HFFc6 (cell line): ENCODE data around the gene TTF1. TPM values are rescaled to one million over a fixed set of nuclear protein-coding genes. Genes with fewer than 3 reads are reported as not detected.

Experiments
- DNase-seq: peaks from one replicate; pipeline ENCODE4 v3.0.0-alpha.2; 2018
- H3K27ac Mint-ChIP-seq: 2 replicates; pipeline ENCODE4 v1.8.0; 2020; ENCODE audit warnings: mild to moderate bottlenecking, mixed read lengths
- H3K27me3 Mint-ChIP-seq: 2 replicates; pipeline ENCODE4 v1.8.0; 2021; ENCODE audit warnings: mild to moderate bottlenecking, moderate library complexity, mixed read lengths; ENCODE audit not compliant: insufficient read depth
- H3K36me3 Mint-ChIP-seq: 2 replicates; pipeline ENCODE4 v1.8.0; 2021; ENCODE audit warnings: low read depth, mixed read lengths
- H3K4me1 Mint-ChIP-seq: 2 replicates; pipeline ENCODE4 v1.8.0; 2020; ENCODE audit warnings: low read depth, mixed read lengths
- H3K4me3 Mint-ChIP-seq: 2 replicates; pipeline ENCODE4 v1.8.0; 2020; ENCODE audit warnings: mild to moderate bottlenecking, moderate library complexity, mixed read lengths
- H3K9me3 Mint-ChIP-seq: 2 replicates; pipeline ENCODE4 v1.8.0; 2020; ENCODE audit warnings: mild to moderate bottlenecking, mixed read lengths
- total RNA-seq, 6 experiments: library from RNA; stranded (reverse); fragmentation: NEBNext Ultra II Directional; extraction: Animal tissue kit (Norgen Biotek cat#: 25700); gene quantifications; 2 replicates in 1 of 6; 3 replicates in 5 of 6; pipeline ENCODE4 v1.2.3, GENCODE V29; 2021
- TF ChIP-seq, protein P1 (sequence below): fragments of 200-600 bp; sonication (generic); IDR thresholded peaks from 2 replicates; pipeline ENCODE4 v1.5.0; 2021; ENCODE audit warnings: antibody characterized with exemption, mild to moderate bottlenecking

TTF1 gene
- total RNA-seq, 6 experiments from 2014 or later, result 8.5 to 11.7 (median 10.4) TPM

DNA sequence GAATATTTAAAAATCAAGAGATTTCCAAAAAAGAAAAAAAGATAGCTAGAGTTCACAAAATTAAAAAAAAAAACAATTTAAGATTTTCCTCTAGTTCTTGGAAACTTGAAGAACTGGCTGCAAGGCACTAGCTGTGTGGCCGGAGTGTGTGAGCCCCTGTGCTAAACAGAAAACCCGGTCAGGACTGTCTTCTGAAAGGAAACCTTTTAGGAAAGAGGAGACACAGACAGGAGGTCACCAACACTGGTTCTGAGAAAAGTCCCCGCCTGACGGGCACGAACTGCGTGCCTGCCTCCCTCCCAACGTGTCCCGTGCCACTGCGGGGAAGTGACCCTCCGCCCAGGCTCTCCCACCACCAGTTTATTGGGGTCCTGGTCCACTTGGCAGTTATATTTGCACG, 15.2 kb downstream of the TTF1 start:
- Mint-ChIP-seq H3K36me3 (peaks cover 30% of the 10 kb centered on the region), H3K27me3 (peaks cover 3% of the 10 kb centered on the region; the same call in 1 of the 2 replicates), H3K4me1 (no peaks in the 10 kb centered on the region; the same call in 1 of the 2 replicates), H3K9me3 (no peaks in the 10 kb centered on the region), H3K4me3 (no peak overlapping the region), H3K27ac (no peak overlapping the region)
- no peak for DNase-seq
- TF ChIP-seq, protein P1, sequence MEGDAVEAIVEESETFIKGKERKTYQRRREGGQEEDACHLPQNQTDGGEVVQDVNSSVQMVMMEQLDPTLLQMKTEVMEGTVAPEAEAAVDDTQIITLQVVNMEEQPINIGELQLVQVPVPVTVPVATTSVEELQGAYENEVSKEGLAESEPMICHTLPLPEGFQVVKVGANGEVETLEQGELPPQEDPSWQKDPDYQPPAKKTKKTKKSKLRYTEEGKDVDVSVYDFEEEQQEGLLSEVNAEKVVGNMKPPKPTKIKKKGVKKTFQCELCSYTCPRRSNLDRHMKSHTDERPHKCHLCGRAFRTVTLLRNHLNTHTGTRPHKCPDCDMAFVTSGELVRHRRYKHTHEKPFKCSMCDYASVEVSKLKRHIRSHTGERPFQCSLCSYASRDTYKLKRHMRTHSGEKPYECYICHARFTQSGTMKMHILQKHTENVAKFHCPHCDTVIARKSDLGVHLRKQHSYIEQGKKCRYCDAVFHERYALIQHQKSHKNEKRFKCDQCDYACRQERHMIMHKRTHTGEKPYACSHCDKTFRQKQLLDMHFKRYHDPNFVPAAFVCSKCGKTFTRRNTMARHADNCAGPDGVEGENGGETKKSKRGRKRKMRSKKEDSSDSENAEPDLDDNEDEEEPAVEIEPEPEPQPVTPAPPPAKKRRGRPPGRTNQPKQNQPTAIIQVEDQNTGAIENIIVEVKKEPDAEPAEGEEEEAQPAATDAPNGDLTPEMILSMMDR, result no peak

DNA sequence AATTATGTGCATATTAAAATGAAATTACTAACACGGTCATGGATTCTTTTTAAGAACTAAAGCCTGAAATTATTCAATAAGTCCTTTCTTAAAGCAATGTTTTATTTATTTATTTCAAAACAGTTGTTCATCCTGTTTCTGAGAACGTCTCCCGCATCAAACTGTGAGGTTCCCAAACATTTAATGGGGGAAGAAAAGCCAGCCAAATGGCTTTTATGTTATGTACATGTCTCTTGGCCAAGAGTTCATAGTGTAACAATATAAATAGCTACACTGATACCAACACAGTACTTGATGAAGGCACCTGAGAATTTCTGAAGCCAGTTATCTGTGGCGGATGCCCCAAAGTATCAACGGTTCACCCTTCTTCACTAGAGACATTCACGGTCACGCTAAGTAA, 15.7 kb downstream of the TTF1 start:
- no peaks in the 10 kb centered on the region; the same call in 1 of the 2 replicates for H3K4me1 Mint-ChIP-seq
- no peak overlapping the region for H3K27ac Mint-ChIP-seq
- H3K4me3 Mint-ChIP-seq, result no peak overlapping the region
- TF ChIP-seq, protein P1, result no peak
- H3K36me3 Mint-ChIP-seq, result peaks cover 30% of the 10 kb centered on the region
- no peaks in the 10 kb centered on the region for H3K9me3 Mint-ChIP-seq
- DNase-seq, result no peak
- H3K27me3 Mint-ChIP-seq, result peaks cover 3% of the 10 kb centered on the region; the same call in 1 of the 2 replicates

DNA sequence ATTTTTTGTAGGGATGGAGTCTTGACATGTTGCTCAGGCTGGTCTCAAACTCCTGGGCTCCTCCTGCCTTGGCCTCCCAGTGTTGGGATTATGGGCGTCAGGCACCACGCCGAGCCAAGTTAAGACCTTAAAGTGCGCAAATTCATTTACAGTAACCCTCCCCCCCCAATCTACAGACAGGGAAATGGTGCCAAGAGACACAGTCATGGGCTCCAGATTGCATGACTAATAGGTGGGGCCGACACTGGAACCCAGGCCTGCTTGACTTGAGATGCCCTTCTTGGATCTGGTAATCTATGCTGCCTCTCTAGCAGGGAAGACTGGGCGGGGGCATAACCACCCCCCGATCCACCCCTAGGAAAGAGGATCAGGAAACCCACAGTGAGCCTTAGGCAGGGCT, 19.5 kb downstream of the TTF1 start:
- peaks cover 1% of the 10 kb centered on the region; the same call in 1 of the 2 replicates for H3K27me3 Mint-ChIP-seq
- H3K9me3 Mint-ChIP-seq, result no peaks in the 10 kb centered on the region
- H3K36me3 Mint-ChIP-seq, result peaks cover 32% of the 10 kb centered on the region
- no peaks in the 10 kb centered on the region; the same call in 1 of the 2 replicates for H3K4me1 Mint-ChIP-seq
- DNase-seq, result no peak
- TF ChIP-seq, protein P1, result no peak
- H3K27ac Mint-ChIP-seq, result no peak overlapping the region
- no peak overlapping the region for H3K4me3 Mint-ChIP-seq

DNA sequence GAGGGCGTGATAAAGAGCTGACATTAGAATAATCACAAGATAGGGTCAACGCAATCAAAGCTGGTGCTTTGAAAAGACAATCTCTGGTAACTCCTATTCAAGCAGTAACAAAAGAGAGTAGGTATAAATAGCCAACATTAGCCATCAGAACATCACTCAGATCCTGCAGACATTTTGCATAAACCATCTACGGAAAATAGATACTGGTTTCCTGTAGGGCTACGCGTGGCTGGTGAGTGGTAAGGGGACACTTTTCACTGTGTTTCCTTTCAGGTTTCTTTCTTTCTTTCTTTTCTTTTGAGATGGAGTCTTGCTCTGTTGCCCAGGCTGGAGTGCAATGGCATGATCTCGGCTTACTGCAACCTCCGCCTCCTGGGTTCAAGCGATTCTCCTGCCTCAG, 22.3 kb downstream of the TTF1 start:
- TF ChIP-seq, protein P1, result no peak
- no peak overlapping the region for H3K27ac Mint-ChIP-seq
- H3K4me1 Mint-ChIP-seq, result no peaks in the 10 kb centered on the region; the same call in 1 of the 2 replicates
- peaks cover 25% of the 10 kb centered on the region for H3K36me3 Mint-ChIP-seq
- DNase-seq, result no peak
- H3K27me3 Mint-ChIP-seq, result peaks cover 1% of the 10 kb centered on the region; the same call in 1 of the 2 replicates
- no peak overlapping the region for H3K4me3 Mint-ChIP-seq
- H3K9me3 Mint-ChIP-seq, result no peaks in the 10 kb centered on the region

DNA sequence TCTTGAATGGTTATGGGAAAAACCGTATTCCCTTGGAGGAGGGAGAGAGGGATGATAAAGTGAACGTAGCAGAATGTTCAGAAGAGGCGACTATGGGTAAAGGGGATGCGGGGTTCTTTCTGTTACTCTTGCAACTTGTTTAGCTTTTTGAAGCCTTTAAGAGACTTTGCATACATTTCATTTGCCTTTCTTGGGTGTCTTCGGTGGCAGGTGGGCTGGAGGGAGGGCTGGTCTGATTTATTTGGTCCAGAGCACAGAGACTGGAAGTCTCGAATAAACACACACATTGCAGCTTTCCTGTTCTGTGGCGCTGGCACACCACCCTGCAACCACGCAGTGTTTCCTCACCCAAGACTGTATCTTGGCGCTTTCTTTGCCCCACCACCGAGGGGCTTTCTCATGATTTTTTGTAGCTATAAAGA, 23.2 kb downstream of the TTF1 start:
- H3K4me3 Mint-ChIP-seq, result no peak overlapping the region
- H3K27me3 Mint-ChIP-seq, result peaks cover 1% of the 10 kb centered on the region; the same call in 1 of the 2 replicates
- no peaks in the 10 kb centered on the region for H3K9me3 Mint-ChIP-seq
- peaks cover 20% of the 10 kb centered on the region for H3K36me3 Mint-ChIP-seq
- TF ChIP-seq, protein P1, result no peak
- no peaks in the 10 kb centered on the region; the same call in 1 of the 2 replicates for H3K4me1 Mint-ChIP-seq
- no peak for DNase-seq
- H3K27ac Mint-ChIP-seq, result no peak overlapping the region
